ENCODE measurements around the gene SOX18. TPM values are rescaled to one million over a fixed set of nuclear protein-coding genes. Genes with fewer than 3 reads are reported as not detected.

SOX18 gene
- total and polyA plus RNA-seq, 2 of the 13 experiments (the other 11 are each of a cell fraction or from before 2014, with no cell fraction given): 1.6 to 1.9 TPM

DNA sequence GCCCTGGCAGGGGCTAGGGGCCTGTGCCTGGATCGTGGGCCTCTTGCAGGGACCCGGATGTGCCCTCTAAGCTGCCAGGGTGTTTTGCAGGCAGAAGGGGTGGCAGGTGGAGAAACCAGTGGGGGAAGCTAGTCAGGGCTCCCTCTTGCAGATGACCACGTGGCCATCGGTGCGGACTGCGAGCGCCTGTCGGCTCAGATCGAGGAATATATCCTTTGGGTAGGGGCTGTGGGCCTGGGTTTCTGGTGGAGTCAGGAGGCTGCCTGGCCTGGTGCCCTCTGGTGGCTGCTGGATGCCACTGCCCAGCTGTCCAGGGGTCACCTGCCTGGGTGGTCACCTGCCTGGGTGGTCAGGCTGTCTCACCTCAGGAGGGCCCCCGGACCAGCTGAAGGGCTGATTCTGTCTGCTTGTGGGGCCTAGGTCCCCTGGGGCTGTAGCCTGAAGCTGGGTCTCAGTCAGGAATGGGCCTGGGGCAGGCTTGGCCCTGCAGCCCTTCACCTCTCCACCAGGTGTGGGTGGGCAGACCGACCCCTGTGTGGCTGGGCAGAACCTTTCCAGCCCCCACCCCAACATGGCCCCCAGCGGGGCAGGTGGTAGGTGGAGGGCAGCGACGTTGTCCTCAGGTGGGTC, 20.3 kb upstream of the SOX18 start (continued):
- TF ChIP-seq, protein P1, sequence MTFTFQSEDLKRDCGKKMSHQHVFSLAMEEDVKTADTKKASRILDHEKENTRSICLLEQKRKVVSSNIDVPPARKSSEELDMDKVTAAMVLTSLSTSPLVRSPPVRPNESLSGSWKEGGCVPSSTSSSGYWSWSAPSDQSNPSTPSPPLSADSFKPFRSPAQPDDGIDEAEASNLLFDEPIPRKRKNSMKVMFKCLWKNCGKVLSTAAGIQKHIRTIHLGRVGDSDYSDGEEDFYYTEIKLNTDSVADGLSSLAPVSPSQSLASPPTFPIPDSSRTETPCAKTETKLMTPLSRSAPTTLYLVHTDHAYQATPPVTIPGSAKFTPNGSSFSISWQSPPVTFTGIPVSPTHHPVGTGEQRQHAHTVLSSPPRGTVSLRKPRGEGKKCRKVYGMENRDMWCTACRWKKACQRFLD (CRISPR knock-in tag; IDR thresholded peaks at IDR 0.05; ENCODE audit: borderline replicate concordance): no peak
- TF ChIP-seq ZNF431 (CRISPR knock-in tag; IDR thresholded peaks at IDR 0.05; ENCODE audit: borderline replicate concordance, low read depth): no peak
- TF ChIP-seq HIVEP1 (CRISPR knock-in tag; IDR thresholded peaks at IDR 0.05): 0 out of 2 replicates have a peak, but pooled peaks have one; percentile 35
- peak; percentile 65 for TF ChIP-seq AGO1 (IDR thresholded peaks at IDR 0.05; ENCODE audit: low read depth, low read length, poor library complexity, severe bottlenecking)
- TF ChIP-seq, protein P2, sequence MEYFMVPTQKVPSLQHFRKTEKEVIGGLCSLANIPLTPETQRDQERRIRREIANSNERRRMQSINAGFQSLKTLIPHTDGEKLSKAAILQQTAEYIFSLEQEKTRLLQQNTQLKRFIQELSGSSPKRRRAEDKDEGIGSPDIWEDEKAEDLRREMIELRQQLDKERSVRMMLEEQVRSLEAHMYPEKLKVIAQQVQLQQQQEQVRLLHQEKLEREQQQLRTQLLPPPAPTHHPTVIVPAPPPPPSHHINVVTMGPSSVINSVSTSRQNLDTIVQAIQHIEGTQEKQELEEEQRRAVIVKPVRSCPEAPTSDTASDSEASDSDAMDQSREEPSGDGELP (IDR thresholded peaks at IDR 0.05; ENCODE audit: borderline replicate concordance, low read depth): peak; percentile 85
- no peak for TF ChIP-seq ZFP62 (CRISPR knock-in tag; IDR thresholded peaks at IDR 0.05)
- TF ChIP-seq CBX2 (IDR thresholded peaks at IDR 0.05; ENCODE audit: low read depth, low read length): no peak
- no peak for TF ChIP-seq CBX2 (CRISPR knock-in tag; IDR thresholded peaks at IDR 0.05; ENCODE audit: low read depth)
- TF ChIP-seq, protein P3, sequence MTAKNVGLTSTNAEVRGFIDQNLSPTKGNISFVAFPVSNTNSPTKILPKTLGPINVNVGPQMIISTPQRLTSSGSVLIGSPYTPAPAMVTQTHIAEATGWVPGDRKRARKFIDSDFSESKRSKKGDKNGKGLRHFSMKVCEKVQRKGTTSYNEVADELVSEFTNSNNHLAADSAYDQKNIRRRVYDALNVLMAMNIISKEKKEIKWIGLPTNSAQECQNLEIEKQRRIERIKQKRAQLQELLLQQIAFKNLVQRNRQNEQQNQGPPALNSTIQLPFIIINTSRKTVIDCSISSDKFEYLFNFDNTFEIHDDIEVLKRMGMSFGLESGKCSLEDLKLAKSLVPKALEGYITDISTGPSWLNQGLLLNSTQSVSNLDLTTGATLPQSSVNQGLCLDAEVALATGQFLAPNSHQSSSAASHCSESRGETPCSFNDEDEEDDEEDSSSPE (CRISPR knock-in tag; IDR thresholded peaks at IDR 0.05): no peak
- no peak for TF ChIP-seq RBAK (CRISPR knock-in tag; IDR thresholded peaks at IDR 0.05)
- no peak for TF ChIP-seq POLR2AphosphoS5 (IDR thresholded peaks at IDR 0.05; ENCODE audit: low read depth, low read length)
- TF ChIP-seq SALL1 (CRISPR knock-in tag; IDR thresholded peaks at IDR 0.05): 0 out of 2 replicates have a peak, but pooled peaks have one; percentile 37
- TF ChIP-seq, protein P4, sequence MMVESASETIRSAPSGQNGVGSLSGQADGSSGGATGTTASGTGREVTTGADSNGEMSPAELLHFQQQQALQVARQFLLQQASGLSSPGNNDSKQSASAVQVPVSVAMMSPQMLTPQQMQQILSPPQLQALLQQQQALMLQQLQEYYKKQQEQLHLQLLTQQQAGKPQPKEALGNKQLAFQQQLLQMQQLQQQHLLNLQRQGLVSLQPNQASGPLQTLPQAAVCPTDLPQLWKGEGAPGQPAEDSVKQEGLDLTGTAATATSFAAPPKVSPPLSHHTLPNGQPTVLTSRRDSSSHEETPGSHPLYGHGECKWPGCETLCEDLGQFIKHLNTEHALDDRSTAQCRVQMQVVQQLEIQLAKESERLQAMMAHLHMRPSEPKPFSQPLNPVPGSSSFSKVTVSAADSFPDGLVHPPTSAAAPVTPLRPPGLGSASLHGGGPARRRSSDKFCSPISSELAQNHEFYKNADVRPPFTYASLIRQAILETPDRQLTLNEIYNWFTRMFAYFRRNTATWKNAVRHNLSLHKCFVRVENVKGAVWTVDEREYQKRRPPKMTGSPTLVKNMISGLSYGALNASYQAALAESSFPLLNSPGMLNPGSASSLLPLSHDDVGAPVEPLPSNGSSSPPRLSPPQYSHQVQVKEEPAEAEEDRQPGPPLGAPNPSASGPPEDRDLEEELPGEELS (CRISPR knock-in tag; IDR thresholded peaks at IDR 0.05): no peak
- no peak for TF ChIP-seq HNF4G (IDR thresholded peaks at IDR 0.05; ENCODE audit: borderline replicate concordance, low read depth, low read length)
- TF ChIP-seq HNF4G (CRISPR knock-in tag; IDR thresholded peaks at IDR 0.05; ENCODE audit: borderline replicate concordance, low read depth): no peak; the same call in 1 of the 2 replicates
- TF ChIP-seq, protein P5, sequence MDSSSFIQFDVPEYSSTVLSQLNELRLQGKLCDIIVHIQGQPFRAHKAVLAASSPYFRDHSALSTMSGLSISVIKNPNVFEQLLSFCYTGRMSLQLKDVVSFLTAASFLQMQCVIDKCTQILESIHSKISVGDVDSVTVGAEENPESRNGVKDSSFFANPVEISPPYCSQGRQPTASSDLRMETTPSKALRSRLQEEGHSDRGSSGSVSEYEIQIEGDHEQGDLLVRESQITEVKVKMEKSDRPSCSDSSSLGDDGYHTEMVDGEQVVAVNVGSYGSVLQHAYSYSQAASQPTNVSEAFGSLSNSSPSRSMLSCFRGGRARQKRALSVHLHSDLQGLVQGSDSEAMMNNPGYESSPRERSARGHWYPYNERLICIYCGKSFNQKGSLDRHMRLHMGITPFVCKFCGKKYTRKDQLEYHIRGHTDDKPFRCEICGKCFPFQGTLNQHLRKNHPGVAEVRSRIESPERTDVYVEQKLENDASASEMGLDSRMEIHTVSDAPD (CRISPR knock-in tag; IDR thresholded peaks at IDR 0.05): no peak
- peak; percentile 57; the same call in 1 of the 2 replicates for TF ChIP-seq TBX2 (CRISPR knock-in tag; IDR thresholded peaks at IDR 0.05; ENCODE audit: borderline replicate concordance)
- TF ChIP-seq RARA (CRISPR knock-in tag; IDR thresholded peaks at IDR 0.05): peak; percentile 41; the same call in 1 of the 2 replicates
- TF ChIP-seq ZBTB42 (CRISPR knock-in tag; IDR thresholded peaks at IDR 0.05): no peak
- TF ChIP-seq, protein P6, sequence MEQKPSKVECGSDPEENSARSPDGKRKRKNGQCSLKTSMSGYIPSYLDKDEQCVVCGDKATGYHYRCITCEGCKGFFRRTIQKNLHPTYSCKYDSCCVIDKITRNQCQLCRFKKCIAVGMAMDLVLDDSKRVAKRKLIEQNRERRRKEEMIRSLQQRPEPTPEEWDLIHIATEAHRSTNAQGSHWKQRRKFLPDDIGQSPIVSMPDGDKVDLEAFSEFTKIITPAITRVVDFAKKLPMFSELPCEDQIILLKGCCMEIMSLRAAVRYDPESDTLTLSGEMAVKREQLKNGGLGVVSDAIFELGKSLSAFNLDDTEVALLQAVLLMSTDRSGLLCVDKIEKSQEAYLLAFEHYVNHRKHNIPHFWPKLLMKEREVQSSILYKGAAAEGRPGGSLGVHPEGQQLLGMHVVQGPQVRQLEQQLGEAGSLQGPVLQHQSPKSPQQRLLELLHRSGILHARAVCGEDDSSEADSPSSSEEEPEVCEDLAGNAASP (CRISPR knock-in tag; IDR thresholded peaks at IDR 0.05; ENCODE audit: borderline replicate concordance): 0 out of 2 replicates have a peak, but pooled peaks have one; percentile 19
- no peak for TF ChIP-seq ZNF556 (CRISPR knock-in tag; IDR thresholded peaks at IDR 0.05; ENCODE audit: borderline replicate concordance)

All from HepG2 (cell line).